HG03139 (cell line): ENCODE data around the gene LIMS2.
A peak's percentile ranks its signal among the peaks of the same experiment; 100 is the strongest.

Source experiments
- ATAC-seq: cut with Tn5 transposase; IDR thresholded peaks from one replicate; pipeline ENCODE4 v1.9.1; 2021; ENCODE audit not compliant: unreplicated experiment

LIMS2 gene

DNA sequence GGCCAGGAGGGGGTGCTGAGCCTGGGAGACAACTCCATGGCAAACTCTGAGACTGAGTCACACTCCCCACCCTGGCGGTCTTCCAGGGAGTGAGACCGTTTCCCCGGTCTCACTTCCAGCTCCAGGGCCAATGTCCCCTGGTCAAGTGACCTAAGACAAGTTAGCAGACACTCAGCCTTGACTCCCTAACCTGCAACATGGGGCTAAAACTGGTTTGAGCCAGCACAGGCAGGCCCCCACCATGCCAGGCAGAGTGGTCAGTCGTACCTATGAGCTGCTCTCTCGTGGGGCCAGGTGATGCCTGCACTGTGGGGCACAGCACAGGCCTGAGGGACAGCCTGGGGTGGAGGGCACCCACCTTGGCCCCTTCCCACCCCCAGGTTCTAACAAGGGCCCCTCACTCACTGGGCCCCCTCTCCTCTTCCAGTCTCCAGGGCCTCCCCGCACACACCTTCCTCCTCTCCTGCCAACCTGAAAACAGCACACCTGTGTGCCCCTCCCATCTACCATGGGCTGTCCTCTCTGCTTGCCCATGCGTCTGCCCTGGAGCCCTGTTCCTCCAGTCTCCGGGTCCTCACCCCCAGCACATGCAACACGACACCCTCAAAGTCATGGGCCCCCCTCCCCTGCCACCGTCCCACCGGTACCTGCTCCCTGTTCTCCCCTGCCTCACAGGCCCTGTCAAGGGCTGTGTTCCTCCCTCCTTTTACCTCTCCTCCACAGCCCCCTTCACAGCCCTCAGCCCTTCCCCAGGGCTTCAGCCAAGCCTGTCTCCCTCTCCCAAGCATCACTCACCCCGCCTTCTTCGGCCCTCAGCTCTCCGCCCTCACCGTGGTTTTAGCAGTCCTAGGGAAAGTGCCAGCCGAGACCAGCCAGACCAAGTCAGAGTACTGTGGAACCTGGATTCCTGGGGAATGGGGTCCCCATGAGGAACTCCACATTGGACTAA, 27.8 kb downstream of the LIMS2 start:
- no peak for ATAC-seq

DNA sequence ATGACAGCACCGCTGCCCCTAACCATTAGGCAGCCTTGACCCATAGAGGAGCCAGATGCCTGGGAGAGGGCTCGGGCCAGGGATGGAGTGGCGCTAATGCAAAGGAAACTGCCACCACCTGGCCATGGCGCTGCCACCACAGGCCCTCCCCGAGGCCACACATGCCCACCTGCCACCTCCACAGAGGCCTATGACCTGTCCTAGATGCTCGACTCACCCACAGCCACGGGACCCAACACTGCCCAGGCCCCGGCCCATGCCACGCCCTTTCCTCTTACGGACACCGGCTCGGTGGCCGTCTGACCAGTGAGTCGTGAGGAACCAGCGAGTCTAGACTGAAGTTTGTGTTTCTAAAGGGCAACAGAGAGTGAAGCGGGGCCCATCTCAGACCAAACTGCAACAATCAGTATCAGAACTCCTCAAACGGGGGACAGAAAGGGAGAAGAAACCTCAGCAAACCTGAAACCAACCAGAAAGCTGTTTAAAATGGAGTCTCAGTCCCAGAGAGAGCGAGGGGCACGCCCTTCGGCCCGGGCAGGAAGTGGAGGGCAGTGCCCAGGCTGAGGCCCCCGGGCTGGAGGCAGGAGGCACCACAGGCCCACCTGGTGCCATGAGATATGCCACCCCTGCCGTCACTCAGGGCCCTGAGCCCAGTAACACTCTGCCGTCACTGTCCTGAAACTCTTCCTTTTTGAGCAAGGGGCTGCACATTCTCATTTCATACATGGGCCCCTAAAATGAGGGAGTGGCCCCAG, 28.7 kb downstream of the LIMS2 start:
- ATAC-seq: no peak

DNA sequence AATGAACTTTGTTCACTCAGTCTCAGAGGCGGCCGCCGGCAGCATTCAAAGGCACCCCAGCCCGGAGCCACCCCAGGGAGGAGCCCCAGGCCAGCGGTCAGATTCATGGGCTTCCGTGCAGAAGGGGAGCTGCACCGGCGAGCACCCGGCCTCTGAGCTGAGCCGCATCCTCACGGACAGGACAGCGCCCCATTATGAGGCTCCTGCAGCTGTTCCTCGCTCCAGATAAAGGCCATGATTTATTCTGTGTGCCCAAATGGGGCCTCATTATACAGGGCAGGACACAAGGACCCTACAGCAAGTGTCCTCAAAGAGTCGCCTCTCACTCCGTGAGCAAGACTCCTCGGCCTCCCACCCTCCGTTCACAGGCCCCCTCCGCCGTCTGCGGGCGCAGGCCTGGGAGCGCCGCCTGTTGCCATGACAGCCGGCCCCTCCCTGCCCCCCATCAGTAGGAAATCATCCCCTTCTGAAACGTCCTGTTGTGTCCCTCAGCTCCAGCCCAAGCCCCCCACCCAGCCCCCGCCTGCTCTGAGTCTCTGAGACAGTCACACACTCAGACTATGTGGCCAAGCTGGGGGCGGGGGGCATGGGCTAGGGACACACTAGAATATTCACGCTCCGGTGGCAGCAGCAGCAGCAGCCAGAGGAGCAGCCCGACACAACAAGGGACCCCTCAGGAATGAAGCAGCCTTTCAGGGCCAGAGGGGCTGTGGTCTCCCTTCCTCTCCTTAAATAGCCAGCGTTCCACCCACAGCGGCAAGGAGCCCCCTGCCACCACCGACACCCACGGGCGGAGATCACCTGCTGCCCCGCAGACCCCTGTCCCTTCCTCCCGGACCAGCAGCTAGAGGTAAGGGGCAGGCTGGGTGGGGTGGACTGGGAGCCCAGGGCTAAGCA, 29.7 kb downstream of the LIMS2 start, which contains the start of gene GPR17:
GPR17 (plus strand) TSS at position 759 of the 897 bp plus-strand sequence. CDS start 4,583 bp downstream, outside the sequence.
- ATAC-seq: no peak

DNA sequence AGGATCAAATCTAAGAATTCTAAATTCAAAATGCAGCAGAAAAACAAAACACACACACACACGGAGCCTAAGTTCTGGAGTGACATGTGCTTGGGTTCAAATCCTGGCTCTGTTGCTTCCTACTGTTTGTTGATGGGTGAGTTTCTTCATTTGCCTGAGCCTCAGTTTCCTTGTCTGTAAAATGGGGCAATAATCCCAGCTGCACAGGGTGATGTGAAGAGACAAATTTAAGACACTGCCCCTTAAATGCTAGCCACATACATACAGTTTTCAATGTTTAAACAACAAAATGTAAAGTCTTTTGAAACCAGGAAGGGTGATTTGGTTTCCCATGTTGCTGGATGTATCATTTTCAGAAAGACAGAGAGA, 30.3 kb downstream of the LIMS2 start:
- ATAC-seq: no peak

DNA sequence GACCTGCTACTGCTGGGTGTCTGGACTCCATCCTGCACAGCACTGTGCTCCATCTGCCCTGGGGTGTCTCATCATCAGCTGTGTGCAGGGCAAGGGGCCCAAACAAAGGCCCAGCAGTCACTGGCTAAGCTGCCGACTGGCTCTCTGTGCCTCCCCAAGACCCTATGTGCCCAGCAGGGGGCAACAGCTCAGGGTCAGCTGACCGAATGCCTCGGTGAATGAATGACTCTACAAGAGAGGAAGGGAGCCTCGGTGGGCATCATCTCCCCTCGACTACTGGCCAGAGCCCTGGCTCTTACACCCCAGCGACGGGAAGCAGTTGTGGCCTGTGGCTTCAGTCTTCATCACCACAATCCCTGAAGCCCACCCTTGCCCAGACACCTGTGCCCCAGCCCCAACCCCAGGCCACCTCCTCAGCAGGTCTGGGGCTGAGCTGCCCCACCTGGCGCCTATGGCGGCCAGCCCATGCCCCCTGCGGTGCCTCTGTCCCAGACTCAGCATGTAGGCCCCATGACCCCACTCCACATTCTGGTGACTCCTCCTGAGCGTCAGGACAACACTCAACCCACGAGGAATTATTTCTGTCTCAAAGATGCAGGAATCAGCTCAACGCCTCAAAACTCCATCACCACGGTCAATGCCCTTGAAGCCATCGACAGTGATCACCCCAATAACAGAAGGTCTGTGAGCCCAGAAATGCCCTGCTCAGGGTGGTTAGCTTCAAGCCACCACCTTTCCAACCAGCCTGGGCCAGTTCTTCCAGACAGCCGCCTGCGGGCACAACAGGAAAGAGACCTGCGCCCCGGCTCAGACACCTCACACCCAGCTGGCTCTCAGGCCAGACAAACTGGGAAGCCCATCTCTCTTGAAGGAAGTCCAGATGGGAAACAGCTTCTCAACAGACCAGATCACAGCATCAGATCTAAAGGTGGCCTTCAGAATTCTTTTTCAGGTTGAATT, 31.0 kb downstream of the LIMS2 start:
- ATAC-seq: no peak

DNA sequence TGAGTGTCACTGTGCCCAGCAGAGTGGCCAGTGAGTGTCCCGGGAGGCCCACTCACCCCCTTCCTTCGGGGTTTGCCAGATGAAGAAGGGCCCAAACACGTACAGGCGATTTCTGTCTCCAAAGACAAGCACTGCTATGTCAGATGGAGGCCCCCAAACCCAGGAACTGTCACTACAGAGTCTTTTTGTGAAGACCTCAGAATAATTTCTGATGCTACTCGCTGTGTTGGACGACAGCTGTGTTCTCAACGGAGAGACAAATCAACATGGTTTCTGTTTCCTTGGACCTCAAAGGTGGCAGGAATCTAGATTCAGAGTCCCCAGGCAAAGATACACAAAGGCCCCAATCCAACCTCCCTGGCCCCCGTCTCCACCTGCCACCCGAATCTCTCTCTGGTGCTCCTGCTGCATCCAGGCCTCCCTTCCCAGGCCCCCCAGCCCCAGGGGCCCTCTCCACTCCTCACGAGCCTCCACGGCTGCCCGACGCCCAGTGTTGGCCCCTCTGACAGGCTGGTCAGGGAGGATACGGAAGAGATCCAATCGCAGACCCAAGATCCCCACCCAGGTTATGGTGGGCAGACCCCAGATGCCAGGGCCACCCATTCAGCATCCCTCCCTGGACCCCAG, 31.8 kb downstream of the LIMS2 start:
- ATAC-seq: no peak

DNA sequence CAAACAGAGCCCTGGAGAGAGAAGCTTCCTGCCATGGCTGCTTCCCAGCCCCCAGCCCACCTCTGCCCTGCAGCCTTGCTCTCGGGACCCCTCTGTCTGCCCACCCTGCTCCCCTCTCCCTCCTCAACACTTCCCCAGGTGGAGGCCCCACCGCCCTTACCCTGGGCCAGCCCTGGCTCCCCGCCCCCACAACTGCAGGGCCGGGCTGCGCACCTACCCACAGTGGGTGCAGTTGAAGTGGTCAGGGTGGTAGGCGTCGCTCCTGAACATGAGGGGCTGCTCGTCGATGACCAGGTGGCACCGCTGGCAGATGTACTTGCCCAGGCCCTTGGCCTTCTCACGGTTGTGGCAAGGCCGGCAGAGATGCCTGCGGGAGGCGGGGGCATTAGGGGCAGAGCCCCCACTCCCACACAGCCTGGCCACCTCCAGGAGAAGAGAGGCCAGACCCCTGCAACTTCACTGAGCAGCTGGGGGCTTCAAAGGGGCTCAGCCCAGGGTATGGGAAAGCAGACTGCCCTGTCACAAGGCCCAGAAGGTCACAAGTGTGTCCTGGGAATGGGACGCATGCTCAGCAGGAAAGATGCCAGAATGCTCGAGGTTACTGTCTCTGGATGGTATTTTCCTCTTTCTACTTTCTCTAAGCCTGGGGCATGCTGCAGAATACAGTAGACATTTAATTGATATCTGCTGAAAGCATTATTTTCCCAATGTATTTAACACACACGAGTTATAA, 32.5 kb downstream of the LIMS2 start:
- ATAC-seq: no peak

DNA sequence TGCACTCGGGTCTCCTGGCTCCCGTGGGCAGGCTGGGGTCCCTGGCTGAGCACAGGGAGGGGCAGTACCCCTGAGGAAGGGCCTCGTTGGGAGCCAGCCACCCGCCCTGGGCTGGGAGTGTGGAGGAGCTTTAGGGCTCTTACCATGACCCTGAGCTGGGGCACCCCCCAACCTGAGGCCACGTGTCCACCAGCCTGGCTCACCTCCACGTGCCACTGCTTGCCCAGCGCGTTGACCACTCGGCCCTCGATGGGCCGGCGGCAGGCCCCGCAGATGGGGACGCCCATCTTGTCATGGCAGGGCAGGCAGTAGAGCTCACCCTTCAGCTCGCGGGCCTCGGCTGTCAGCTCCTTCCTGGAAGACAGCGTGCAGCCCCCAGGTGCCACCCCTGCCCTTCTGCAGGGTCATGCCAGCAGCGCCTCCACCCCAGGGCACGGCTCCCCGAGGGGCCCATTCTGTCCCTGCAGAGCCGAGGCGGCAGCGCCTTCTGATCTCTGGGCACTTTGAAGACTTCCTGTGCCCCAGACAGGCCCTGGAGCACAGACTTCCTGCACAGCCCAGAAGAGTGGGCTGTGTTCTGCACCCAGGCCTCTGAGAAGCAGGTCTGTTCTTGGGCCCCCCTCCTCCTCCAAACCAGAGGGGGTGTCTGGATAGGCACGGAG, 33.4 kb downstream of the LIMS2 start:
- no peak for ATAC-seq

DNA sequence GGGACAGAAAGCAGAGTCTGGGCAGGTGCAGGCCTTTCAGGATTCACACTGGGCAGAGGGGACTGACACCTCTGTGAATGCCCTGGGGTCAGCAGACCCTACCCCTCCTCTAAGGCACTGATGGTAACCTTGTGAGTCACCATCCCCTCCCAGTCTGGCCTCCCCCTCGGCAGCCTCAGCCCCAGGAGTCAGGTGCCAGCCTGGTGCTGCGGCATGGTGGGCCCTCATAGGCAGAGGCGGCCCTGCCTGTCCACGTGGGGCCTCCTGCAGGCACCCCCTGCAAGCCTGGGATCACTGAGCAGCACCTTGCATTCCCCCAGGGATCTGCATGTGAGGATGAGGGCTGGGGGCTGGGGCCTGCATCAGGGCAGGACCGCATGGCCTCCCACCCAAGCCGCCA, 34.2 kb downstream of the LIMS2 start:
- no peak for ATAC-seq

DNA sequence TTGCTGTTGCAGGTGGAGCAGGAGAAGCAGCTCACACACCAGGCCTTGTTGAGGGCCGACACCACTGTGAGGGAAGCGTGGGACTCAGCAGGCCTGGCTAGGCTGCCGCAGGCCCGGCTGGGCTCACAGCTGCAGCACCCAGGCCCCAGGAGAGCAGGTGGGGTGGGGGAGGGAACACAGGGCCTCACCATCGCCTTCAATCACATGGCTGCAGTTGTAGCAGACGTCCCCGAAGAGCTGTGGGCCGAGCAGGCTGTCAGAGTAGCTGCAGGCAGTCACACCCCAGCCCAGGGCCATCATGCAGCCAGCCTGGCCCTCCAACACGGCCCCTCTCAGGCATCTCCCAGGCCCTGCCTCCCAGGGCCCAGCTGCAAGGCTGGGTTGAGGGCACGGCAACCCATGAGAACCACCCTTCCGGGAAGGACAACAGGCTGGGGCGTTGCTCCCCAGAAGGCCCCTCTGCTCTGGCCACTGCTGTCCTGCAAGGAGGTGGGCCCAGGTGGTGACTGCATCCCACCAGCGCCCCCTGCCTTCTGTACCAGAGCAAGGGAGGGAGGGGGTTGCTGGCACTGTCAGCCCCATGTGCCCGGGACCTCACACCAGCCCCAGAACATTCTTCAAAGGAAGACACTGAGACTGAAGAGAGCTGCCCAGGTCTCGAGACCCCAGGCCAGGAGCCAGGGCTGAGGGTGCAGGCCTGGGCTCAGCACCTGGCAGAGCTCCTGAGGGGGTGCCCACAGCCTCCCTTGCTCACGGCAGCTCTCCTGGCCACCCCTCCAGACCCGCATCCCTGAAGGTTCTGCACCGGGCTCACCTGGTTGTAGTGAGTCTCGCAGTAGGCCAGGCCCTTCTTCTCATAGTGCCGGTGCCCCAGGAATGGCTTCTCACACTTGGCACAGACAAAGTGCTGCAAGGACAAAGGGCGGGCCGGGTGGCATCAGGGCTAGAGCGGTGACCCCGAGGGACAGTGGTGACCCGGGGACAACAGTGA, 35.0 kb downstream of the LIMS2 start:
- peak; percentile 46 for ATAC-seq

DNA sequence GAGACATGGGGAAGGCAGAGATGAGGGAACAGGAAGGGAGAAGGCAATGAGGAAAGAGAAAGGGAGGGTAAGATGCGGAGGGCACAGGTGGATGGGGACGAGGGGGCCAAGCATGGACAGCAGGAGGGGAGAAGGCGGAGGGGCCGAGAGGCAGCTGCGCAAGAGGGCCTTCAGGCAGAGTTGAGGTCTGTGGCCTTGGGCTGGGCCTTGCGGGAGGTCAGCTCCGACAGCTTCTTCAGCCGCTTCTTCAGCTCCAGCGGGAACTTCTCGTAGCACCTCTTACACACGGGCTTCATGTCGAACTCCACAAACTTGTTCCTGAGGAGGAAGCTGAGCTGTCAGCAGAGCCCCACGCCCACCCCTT, 36.2 kb downstream of the LIMS2 start:
- ATAC-seq: no peak

DNA sequence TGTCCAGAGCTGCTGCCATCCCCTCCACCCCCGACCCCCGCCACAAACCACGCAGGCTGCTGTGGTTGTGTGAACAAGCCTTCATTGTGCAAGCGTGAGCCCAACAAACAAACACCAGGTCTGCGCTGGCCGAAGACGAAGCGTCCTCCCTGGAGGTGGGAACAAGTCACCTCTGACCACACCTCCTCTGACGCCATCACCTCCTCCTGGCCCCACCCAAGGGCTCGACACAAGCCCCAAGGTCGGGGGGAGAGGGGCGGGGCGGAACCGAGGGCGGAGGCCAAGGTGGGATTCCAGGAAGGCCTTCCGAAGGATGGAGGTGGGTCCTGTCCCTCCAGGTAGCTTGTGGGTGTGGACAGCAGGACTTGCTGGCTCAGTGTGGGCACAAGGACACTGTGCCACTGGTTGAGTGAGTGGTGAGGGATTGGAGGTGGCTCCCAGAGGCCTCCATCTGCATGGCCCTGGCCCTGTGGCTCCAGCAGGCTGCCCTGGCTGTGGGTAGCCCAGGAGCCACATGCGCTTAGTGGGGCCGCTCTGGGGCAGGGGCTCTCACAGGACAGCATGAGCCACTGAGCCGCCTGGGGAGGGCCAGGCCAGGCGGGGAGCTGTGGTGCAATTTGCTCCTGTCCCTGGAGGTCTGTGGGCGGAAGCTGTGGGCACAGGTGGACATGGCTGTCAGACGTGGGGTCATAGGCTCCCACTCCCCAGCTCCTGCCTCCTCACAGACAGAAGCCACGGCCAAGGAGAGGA, 36.8 kb downstream of the LIMS2 start:
- ATAC-seq: no peak

DNA sequence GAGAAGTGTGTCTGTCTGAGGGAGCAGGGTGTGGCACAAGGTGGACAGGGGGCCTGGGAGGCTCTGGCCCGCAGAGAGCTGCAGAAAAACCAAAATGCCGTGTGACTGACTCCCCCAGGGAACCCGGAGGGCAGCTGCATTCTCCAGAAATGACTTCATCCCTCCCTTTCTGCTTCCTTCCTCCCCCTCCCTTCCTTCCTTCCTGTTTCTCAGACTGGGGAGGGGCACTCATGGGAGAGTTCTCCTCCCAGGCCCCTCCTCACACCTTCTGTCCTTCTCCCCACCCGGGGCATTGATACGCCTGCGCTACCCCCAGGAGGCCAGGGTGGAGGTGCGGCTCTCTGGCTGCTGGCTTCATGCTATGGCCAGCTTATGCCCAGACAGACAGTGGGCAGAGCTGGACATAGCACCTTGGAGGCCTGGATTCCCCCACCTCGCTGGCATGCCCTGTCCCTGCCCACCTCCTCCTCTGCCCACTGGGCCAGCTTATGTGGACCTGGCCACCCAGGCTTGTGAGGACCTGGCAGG, 37.5 kb downstream of the LIMS2 start:
- ATAC-seq: no peak

DNA sequence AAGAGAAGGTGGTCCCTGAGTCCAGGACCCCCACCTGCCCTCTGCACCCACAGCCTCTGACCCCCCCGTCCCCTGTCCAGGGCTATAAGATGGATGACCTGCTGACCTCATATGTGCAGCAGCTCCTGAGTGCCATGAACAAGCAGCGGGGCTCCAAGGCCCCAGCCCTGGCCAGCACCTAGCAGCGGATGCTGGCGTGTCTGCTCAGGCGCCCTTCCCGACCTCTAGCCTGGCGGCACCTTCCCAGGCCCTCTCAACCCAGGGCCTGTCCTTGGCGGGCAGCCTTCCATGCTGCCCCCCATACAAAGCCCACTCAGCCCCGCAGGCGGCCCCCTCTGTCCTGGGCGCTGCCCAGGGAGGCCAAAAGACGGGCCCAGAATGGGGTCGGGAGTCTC, 38.1 kb downstream of the LIMS2 start:
- ATAC-seq: no peak

DNA sequence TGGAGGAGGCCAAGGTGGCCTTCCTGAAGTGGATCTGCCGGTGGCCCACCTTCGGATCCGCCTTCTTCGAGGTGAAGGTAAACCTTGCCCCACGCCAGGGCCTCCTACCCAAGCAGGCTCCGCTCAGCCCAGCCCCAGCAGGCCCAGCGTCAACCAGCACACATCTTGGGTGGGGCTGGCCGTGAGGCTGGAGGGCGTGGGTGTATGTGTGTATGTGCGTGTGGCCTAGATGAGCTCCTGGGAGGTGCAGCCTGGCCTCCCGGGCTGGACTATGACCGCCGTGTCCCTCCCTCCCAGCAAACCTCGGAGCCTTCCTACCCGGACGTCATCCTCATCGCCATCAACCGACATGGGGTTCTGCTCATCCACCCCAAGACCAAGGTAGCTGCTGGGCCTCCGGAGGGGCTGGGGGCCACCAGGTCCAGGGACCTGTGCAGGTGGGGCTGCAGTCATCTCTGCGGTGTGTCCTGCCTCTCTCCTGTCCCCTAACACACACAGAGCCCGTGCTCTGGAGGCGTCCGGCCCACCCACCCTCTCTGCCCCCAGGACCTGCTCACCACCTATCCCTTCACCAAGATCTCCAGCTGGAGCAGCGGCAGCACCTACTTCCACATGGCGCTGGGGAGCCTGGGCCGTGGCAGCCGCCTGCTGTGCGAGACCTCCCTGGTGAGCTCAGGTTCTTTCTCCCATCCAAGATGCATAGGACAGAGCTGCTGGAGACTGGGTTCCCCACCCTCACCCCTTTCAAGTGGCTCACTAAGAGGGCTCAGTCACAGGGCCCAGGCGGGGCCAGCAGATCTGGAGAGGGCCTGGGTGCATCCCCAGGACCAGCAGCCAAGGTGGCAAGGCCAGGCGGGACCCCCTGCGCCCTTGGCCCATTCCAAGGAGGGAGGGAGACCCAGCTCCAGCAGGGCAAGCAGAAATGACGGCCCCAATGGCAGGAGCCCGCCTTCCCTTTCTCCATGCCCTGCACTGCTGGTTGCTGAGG, 38.8 kb downstream of the LIMS2 start:
- no peak for ATAC-seq
